ENCODE measurements around the gene TRNAU1AP. TPM values are rescaled to one million over a fixed set of nuclear protein-coding genes. Genes with fewer than 3 reads are reported as not detected.

The TRNAU1AP gene
- total and polyA plus RNA-seq, 2 experiments from 2014 or later = 21.9 to 27.4 TPM

DNA sequence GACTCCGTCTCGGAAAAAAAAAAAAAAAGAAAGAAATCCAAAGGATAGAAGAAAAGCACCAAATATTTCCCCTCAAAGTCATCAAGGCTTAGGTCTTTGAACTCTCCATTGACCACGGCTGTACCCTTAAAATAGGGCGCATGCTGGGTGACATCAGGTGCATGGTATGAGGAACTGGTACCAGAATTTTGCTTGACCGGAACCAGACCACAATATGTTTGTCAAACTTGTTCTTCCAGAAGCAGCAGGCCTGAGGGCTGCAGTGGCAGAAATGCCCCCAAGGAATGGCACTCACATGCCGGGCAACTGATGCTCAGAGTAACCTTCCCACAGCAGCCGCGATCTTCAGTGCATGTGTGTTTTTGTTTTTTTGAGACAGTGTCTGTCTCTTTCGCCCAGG is 26.0 kb upstream of the TRNAU1AP start:
- H3K4me2 ChIP-seq (ENCODE audit: unreplicated experiment) = no peak overlapping the region

DNA sequence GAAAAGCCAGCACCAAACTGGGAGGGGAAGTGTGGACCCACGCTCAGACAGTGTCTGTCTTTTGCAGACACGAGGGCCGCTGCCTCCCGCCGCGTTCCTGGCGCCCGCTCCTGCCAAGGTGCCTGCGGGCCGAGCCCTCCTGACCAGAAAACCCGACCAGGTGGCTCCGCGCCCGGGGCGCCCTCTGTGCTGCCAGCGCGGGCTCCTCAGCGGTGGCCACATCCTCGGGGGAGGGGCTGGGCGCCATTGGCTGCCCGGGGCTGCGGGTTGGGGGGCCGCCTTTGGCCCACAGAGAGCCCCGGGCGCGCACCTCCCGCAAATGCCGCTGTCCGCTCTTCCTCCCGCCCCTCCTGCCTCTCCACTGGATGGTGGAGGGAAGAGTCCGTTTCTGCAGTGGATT is 22.4 kb upstream of the TRNAU1AP start:
- no peaks in the 10 kb centered on the region for H3F3A ChIP-seq (ENCODE audit: insufficient read depth)
- no peaks in the 10 kb centered on the region for H3K27me3 ChIP-seq (replicated peaks; ENCODE audit: insufficient read depth)
- DNase-seq = no peak
- no peaks in the 10 kb centered on the region for H3K9me3 ChIP-seq (ENCODE audit: low read depth)
- in situ Hi-C loops (cut with MboI) = no loop called here
- WGBS, 2 experiments (ENCODE audit: low coverage in 1 of 2, low lambda C conversion rate in 2 of 2, missing lambda C conversion rate in 2 of 2) = 95 to 96% methylated on average over 19 to 21 of the region's 31 CpGs
- H3K36me3 ChIP-seq (ENCODE audit: low read depth) = no peaks in the 10 kb centered on the region; the same call in 1 of the 2 replicates
- H3K4me2 ChIP-seq (ENCODE audit: unreplicated experiment) = no peak overlapping the region
- no peak overlapping the region for H3K9ac ChIP-seq
- H3K27ac ChIP-seq = no peak overlapping the region
- H3K4me3 ChIP-seq = no peak overlapping the region
- no peaks in the 10 kb centered on the region for H3K4me1 ChIP-seq (ENCODE audit: insufficient read depth)
- H3K79me2 ChIP-seq (ENCODE audit: insufficient read depth) = peaks cover 22% of the 10 kb centered on the region
- H2AFZ ChIP-seq = no peak overlapping the region
- TF ChIP-seq EZH2 (IDR thresholded peaks at IDR 0.05; ENCODE audit: insufficient read depth, poor library complexity, severe bottlenecking) (no peak), EZH2phosphoT487 (IDR thresholded peaks at IDR 0.05; ENCODE audit: insufficient read depth, low read depth) (no peak)
- no peaks in the 10 kb centered on the region for H4K20me1 ChIP-seq (ENCODE audit: insufficient read depth)
- no peaks in the 10 kb centered on the region for H3K9me2 ChIP-seq (ENCODE audit: insufficient read depth)

More for the DNA sequence above, 26.0 kb upstream of the TRNAU1AP start:
- Histone ChIP-seq H3F3A (ENCODE audit: insufficient read depth) (no peaks in the 10 kb centered on the region), H2AFZ (no peak overlapping the region), H4K20me1 (ENCODE audit: insufficient read depth) (no peaks in the 10 kb centered on the region), H3K4me3 (no peak overlapping the region), H3K27me3 (replicated peaks; ENCODE audit: insufficient read depth) (no peaks in the 10 kb centered on the region), H3K36me3 (ENCODE audit: low read depth) (no peaks in the 10 kb centered on the region), H3K9ac (no peak overlapping the region), H3K4me1 (ENCODE audit: insufficient read depth) (no peaks in the 10 kb centered on the region), H3K9me3 (ENCODE audit: low read depth) (no peaks in the 10 kb centered on the region), H3K79me2 (ENCODE audit: insufficient read depth) (peaks cover 54% of the 10 kb centered on the region), H3K27ac (no peak overlapping the region), H3K9me2 (ENCODE audit: insufficient read depth) (no peaks in the 10 kb centered on the region)
- TF ChIP-seq EZH2 (IDR thresholded peaks at IDR 0.05; ENCODE audit: insufficient read depth, poor library complexity, severe bottlenecking) = no peak
- TF ChIP-seq EZH2phosphoT487 (IDR thresholded peaks at IDR 0.05; ENCODE audit: insufficient read depth, low read depth) = no peak
- 85 to 87% methylated on average over 7 to 9 of the region's 9 CpGs for WGBS, 2 experiments (ENCODE audit: low coverage in 1 of 2, low lambda C conversion rate in 2 of 2, missing lambda C conversion rate in 2 of 2)
- DNase-seq = no peak
- in situ Hi-C loops (cut with MboI) = no loop called here

DNA sequence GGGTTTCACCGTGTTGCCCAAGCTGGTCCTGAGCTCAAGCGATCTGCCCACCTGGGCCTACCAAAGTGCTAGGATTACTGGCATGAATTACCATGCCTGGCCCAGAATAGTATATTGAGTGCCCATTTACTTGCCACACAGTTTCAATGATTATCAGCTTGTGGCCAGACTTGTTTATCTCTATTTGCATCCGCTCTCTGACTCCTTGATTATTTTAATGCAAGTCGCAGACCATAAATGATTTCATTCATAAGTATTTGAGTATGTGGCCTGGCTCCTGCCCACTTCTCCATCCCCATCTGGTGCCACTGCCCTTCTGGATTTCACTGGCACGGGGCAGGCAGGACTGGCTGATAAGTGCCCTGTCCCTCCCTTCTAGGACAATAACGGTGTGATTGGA is 18.2 kb upstream of the TRNAU1AP start:
- Histone ChIP-seq H3K9ac (no peak overlapping the region), H3K9me2 (ENCODE audit: insufficient read depth) (no peaks in the 10 kb centered on the region), H3K4me2 (ENCODE audit: unreplicated experiment) (no peak overlapping the region), H3K27ac (no peak overlapping the region), H4K20me1 (ENCODE audit: insufficient read depth) (no peaks in the 10 kb centered on the region), H3K9me3 (ENCODE audit: low read depth) (no peaks in the 10 kb centered on the region), H3K4me3 (no peak overlapping the region), H3K36me3 (ENCODE audit: low read depth) (no peaks in the 10 kb centered on the region; the same call in 1 of the 2 replicates), H3K4me1 (ENCODE audit: insufficient read depth) (no peaks in the 10 kb centered on the region), H3K27me3 (replicated peaks; ENCODE audit: insufficient read depth) (no peaks in the 10 kb centered on the region), H2AFZ (no peak overlapping the region), H3F3A (ENCODE audit: insufficient read depth) (no peaks in the 10 kb centered on the region), H3K79me2 (ENCODE audit: insufficient read depth) (no peaks in the 10 kb centered on the region)
- in situ Hi-C loops (cut with MboI) = no loop called here
- no peak for TF ChIP-seq EZH2phosphoT487 (IDR thresholded peaks at IDR 0.05; ENCODE audit: insufficient read depth, low read depth)
- no peak for TF ChIP-seq EZH2 (IDR thresholded peaks at IDR 0.05; ENCODE audit: insufficient read depth, poor library complexity, severe bottlenecking)
- WGBS, 2 experiments (ENCODE audit: low coverage in 1 of 2, low lambda C conversion rate in 2 of 2, missing lambda C conversion rate in 2 of 2) = 96 to 97% methylated on average over 6 of the region's 6 CpGs
- no peak for DNase-seq

DNA sequence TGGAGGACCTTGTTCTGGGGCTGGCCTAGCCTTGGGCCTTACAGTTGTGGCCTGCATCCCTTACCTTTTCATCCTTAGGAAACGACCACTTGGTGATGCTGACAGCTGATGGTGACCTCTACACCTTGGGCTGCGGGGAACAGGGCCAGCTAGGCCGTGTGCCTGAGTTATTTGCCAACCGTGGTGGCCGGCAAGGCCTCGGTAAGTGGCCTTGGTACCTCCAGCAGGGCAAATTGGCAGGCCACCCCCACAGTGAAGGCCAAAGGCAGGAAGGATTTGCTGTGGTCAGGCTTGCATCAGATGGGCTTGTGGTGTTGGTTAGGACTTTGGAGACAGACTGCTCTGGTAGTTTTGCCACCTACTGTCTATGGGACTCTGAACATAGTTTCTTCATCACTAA is 17.7 kb upstream of the TRNAU1AP start:
- Histone ChIP-seq H3K27me3 (replicated peaks; ENCODE audit: insufficient read depth) (no peaks in the 10 kb centered on the region), H3K79me2 (ENCODE audit: insufficient read depth) (no peaks in the 10 kb centered on the region), H3K9me2 (ENCODE audit: insufficient read depth) (no peaks in the 10 kb centered on the region), H3K4me2 (ENCODE audit: unreplicated experiment) (no peak overlapping the region), H4K20me1 (ENCODE audit: insufficient read depth) (no peaks in the 10 kb centered on the region), H3K9me3 (ENCODE audit: low read depth) (no peaks in the 10 kb centered on the region), H3K4me3 (no peak overlapping the region), H3K9ac (no peak overlapping the region), H3K36me3 (ENCODE audit: low read depth) (no peaks in the 10 kb centered on the region; the same call in 1 of the 2 replicates), H3K27ac (no peak overlapping the region), H3F3A (ENCODE audit: insufficient read depth) (no peaks in the 10 kb centered on the region), H3K4me1 (ENCODE audit: insufficient read depth) (no peaks in the 10 kb centered on the region), H2AFZ (no peak overlapping the region)
- DNase-seq = no peak
- whole genome bisulfite sequencing, 2 experiments (ENCODE audit: low coverage in 1 of 2, low lambda C conversion rate in 2 of 2, missing lambda C conversion rate in 2 of 2) = 82 to 88% methylated on average over 6 of the region's 6 CpGs
- in situ Hi-C loops (cut with MboI) = no loop called here
- TF ChIP-seq EZH2phosphoT487 (IDR thresholded peaks at IDR 0.05; ENCODE audit: insufficient read depth, low read depth) (no peak), EZH2 (IDR thresholded peaks at IDR 0.05; ENCODE audit: insufficient read depth, poor library complexity, severe bottlenecking) (no peak)
